DND-41 (cell line): ENCODE data around the gene FAM171A1.

ENCODE experiments used
- EZH2 ChIP-seq: IDR thresholded peaks from 3 replicates; pipeline ENCODE4 v1.6.1; 2012; ENCODE audit warnings: borderline replicate concordance, low read depth, mild to moderate bottlenecking, moderate library complexity, low read length, inconsistent platforms; ENCODE audit not compliant: severe bottlenecking
- TF ChIP-seq, protein P1 (sequence below): IDR thresholded peaks from 2 replicates; pipeline ENCODE4 v1.5.1; 2012; ENCODE audit warnings: borderline replicate concordance, low read length, moderate library complexity, mild to moderate bottlenecking; ENCODE audit not compliant: poor library complexity, severe bottlenecking; ENCODE audit errors: extremely low read depth

GRCh38 chr10:15381420-15381819 is 10.3 kb upstream of the FAM171A1 start:
- TF ChIP-seq, protein P1, sequence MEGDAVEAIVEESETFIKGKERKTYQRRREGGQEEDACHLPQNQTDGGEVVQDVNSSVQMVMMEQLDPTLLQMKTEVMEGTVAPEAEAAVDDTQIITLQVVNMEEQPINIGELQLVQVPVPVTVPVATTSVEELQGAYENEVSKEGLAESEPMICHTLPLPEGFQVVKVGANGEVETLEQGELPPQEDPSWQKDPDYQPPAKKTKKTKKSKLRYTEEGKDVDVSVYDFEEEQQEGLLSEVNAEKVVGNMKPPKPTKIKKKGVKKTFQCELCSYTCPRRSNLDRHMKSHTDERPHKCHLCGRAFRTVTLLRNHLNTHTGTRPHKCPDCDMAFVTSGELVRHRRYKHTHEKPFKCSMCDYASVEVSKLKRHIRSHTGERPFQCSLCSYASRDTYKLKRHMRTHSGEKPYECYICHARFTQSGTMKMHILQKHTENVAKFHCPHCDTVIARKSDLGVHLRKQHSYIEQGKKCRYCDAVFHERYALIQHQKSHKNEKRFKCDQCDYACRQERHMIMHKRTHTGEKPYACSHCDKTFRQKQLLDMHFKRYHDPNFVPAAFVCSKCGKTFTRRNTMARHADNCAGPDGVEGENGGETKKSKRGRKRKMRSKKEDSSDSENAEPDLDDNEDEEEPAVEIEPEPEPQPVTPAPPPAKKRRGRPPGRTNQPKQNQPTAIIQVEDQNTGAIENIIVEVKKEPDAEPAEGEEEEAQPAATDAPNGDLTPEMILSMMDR, result no peak
- TF ChIP-seq EZH2, result no peak
